WTC11 (cell line): ENCODE data around the gene PGGHG. TPM values are rescaled to one million over a fixed set of nuclear protein-coding genes. Genes with fewer than 3 reads are reported as not detected.
"Not testable (repeated sequence)": the region's sequence is repeated elsewhere in the genome, so short reads cannot be mapped to it uniquely, and the experiment has no call there.

ENCODE experiments used
- ATAC-seq: fragments of 200-7000 bp; cut with Tn5 transposase; 2 replicates; pipeline ENCODE4 v1.10.0; 2021; ENCODE audit warnings: mild to moderate bottlenecking, moderate library complexity
- CTCF ChIA-PET: fragments of 300-600 bp; sonication (Branson Sonifier 250); formaldehyde crosslinking; loops from one replicate; lab custom pipeline; 2021; ENCODE audit warnings: antibody characterized with exemption; lab: Charles Lee
- POLR2A ChIA-PET: fragments of 350-600 bp; sonication (Branson Sonifier 250); formaldehyde crosslinking; loops from one replicate; lab custom pipeline; 2021; ENCODE audit warnings: antibody characterized with exemption; lab: Charles Lee
- DNase-seq: peaks from one replicate; pipeline ENCODE4 v3.0.0; 2021; ENCODE audit warnings: low spot score
- H3K27ac Mint-ChIP-seq: 2 replicates; pipeline ENCODE4 v1.8.0; 2021; ENCODE audit warnings: mixed read lengths
- H3K27me3 Mint-ChIP-seq: 2 replicates; pipeline ENCODE4 v1.8.0; 2021; ENCODE audit warnings: low read depth, mild to moderate bottlenecking, moderate library complexity, mixed read lengths
- H3K36me3 Mint-ChIP-seq: 2 replicates; pipeline ENCODE4 v1.8.0; 2021; ENCODE audit warnings: mixed read lengths
- H3K4me1 Mint-ChIP-seq: 2 replicates; pipeline ENCODE4 v1.8.0; 2022; ENCODE audit warnings: mixed read lengths
- H3K4me3 Mint-ChIP-seq: 2 replicates; pipeline ENCODE4 v1.8.0; 2021; ENCODE audit warnings: mild to moderate bottlenecking, moderate library complexity, mixed read lengths
- H3K9me3 Mint-ChIP-seq: 2 replicates; pipeline ENCODE4 v1.8.0; 2021; ENCODE audit warnings: mixed read lengths
- ATF1 ChIP-seq: sonication (generic); formaldehyde crosslinking; IDR thresholded peaks from 2 replicates; pipeline ENCODE4 v1.8.1; 2023; ENCODE audit warnings: mild to moderate bottlenecking, moderate library complexity, missing genetic modification reagents
- CBFB ChIP-seq: sonication (generic); formaldehyde crosslinking; IDR thresholded peaks from 2 replicates; pipeline ENCODE4 v1.8.1; 2022; ENCODE audit warnings: mild to moderate bottlenecking, low read depth, missing genetic modification reagents
- CREM ChIP-seq: sonication (generic); formaldehyde crosslinking; IDR thresholded peaks from 2 replicates; pipeline ENCODE4 v1.8.1; 2022; ENCODE audit warnings: mild to moderate bottlenecking, missing genetic modification reagents, moderate library complexity
- ETV6 ChIP-seq: sonication (generic); formaldehyde crosslinking; IDR thresholded peaks from 2 replicates; pipeline ENCODE4 v1.8.1; 2022; ENCODE audit warnings: mild to moderate bottlenecking, missing genetic modification reagents
- FOXK1 ChIP-seq: sonication (generic); formaldehyde crosslinking; IDR thresholded peaks from 2 replicates; pipeline ENCODE4 v1.8.0; 2022; ENCODE audit warnings: mild to moderate bottlenecking, moderate library complexity, missing genetic modification reagents
- FOXP1 ChIP-seq: sonication (generic); formaldehyde crosslinking; IDR thresholded peaks from 2 replicates; pipeline ENCODE4 v1.8.0; 2022; ENCODE audit warnings: missing genetic modification reagents, mild to moderate bottlenecking, moderate library complexity, borderline replicate concordance
- GABPB1 ChIP-seq: sonication (generic); formaldehyde crosslinking; IDR thresholded peaks from 2 replicates; pipeline ENCODE4 v1.8.1; 2023; ENCODE audit warnings: mild to moderate bottlenecking, missing genetic modification reagents
- GRHL2 ChIP-seq: fragments of 250-450 bp; sonication (Bioruptor Pico); IDR thresholded peaks from 2 replicates; pipeline ENCODE4 v1.8.0; 2022; ENCODE audit warnings: mild to moderate bottlenecking, moderate library complexity; ENCODE audit not compliant: insufficient replicate concordance, severe bottlenecking
- GTF2I ChIP-seq: fragments of 250-450 bp; sonication (Bioruptor Pico); conservative IDR thresholded peaks from 2 replicates; pipeline ENCODE4 v1.4.0; 2021; ENCODE audit warnings: mild to moderate bottlenecking
- IRF1 ChIP-seq: sonication (generic); formaldehyde crosslinking; IDR thresholded peaks from 2 replicates; pipeline ENCODE4 v1.8.0; 2023; ENCODE audit warnings: missing genetic modification reagents
- KAT7 ChIP-seq: sonication (generic); formaldehyde crosslinking; IDR thresholded peaks from 2 replicates; pipeline ENCODE4 v1.8.1; 2023; ENCODE audit warnings: missing genetic modification reagents, mild to moderate bottlenecking, borderline replicate concordance
- MLX ChIP-seq: sonication (generic); formaldehyde crosslinking; IDR thresholded peaks from 2 replicates; pipeline ENCODE4 v1.8.1; 2023; ENCODE audit warnings: mild to moderate bottlenecking, missing genetic modification reagents, moderate library complexity
- MYBL2 ChIP-seq: sonication (generic); formaldehyde crosslinking; IDR thresholded peaks from 2 replicates; pipeline ENCODE4 v1.8.1; 2023; ENCODE audit warnings: mild to moderate bottlenecking, moderate library complexity, missing genetic modification reagents
- NR1H2 ChIP-seq: sonication (generic); formaldehyde crosslinking; IDR thresholded peaks from 2 replicates; pipeline ENCODE4 v1.9.0; 2021; ENCODE audit warnings: mild to moderate bottlenecking, moderate library complexity, missing genetic modification reagents
- NR2C2 ChIP-seq: sonication (generic); formaldehyde crosslinking; IDR thresholded peaks from 2 replicates; pipeline ENCODE4 v1.8.0; 2022; ENCODE audit warnings: mild to moderate bottlenecking, missing genetic modification reagents
- NR3C1 ChIP-seq: sonication (generic); formaldehyde crosslinking; conservative IDR thresholded peaks from 2 replicates; pipeline ENCODE4 v1.8.1; 2023; ENCODE audit warnings: low read depth, mild to moderate bottlenecking, missing genetic modification reagents
- PRRX2 ChIP-seq: fragments of 250-450 bp; sonication (Bioruptor Pico); IDR thresholded peaks from 2 replicates; pipeline ENCODE4 v1.8.0; 2021; ENCODE audit warnings: mild to moderate bottlenecking
- RORB ChIP-seq: fragments of 250-450 bp; sonication (Bioruptor Pico); IDR thresholded peaks from 2 replicates; pipeline ENCODE4 v1.9.0; 2021; ENCODE audit warnings: mild to moderate bottlenecking
- TCF7 ChIP-seq: sonication (generic); formaldehyde crosslinking; IDR thresholded peaks from 2 replicates; pipeline ENCODE4 v1.8.0; 2022; ENCODE audit warnings: mild to moderate bottlenecking, low read depth, missing genetic modification reagents, moderate library complexity
- TP53 ChIP-seq: sonication (generic); formaldehyde crosslinking; IDR thresholded peaks from 2 replicates; pipeline ENCODE4 v1.8.1; 2023; ENCODE audit warnings: mild to moderate bottlenecking, missing genetic modification reagents
- ZNF138 ChIP-seq: sonication (generic); formaldehyde crosslinking; conservative IDR thresholded peaks from 2 replicates; pipeline ENCODE4 v1.8.1; 2022; ENCODE audit warnings: mild to moderate bottlenecking, moderate library complexity, missing genetic modification reagents
- ZNF263 ChIP-seq: sonication (generic); formaldehyde crosslinking; IDR thresholded peaks from 2 replicates; pipeline ENCODE4 v1.8.1; 2022; ENCODE audit warnings: low read depth, mild to moderate bottlenecking, moderate library complexity, missing genetic modification reagents
- ZNF416 ChIP-seq: fragments of 250-450 bp; sonication (Bioruptor Pico); IDR thresholded peaks from 2 replicates; pipeline ENCODE4 v1.9.0; 2021; ENCODE audit warnings: mild to moderate bottlenecking, inconsistent platforms
- ZNF512 ChIP-seq: sonication (generic); formaldehyde crosslinking; IDR thresholded peaks from 2 replicates; pipeline ENCODE4 v1.8.1; 2022; ENCODE audit warnings: missing genetic modification reagents, borderline replicate concordance
- total RNA-seq: library from RNA; stranded (reverse); gene quantifications from 3 replicates; pipeline ENCODE4 v1.2.3, GENCODE V29; 2021
- TF ChIP-seq, protein P1 (sequence below): sonication (generic); formaldehyde crosslinking; IDR thresholded peaks from 2 replicates; pipeline ENCODE4 v1.8.1; 2023; ENCODE audit warnings: mild to moderate bottlenecking, moderate library complexity, missing genetic modification reagents
- TF ChIP-seq, protein P2 (sequence below): sonication (generic); formaldehyde crosslinking; IDR thresholded peaks from 2 replicates; pipeline ENCODE4 v1.8.0; 2023; ENCODE audit warnings: mild to moderate bottlenecking, missing genetic modification reagents

Gene PGGHG
- total RNA-seq, 1 experiment from 2014 or later: 74.9 TPM

- TF ChIP-seq ZNF263 (CRISPR knock-in tag): no peak
- no peak for TF ChIP-seq TP53 (CRISPR knock-in tag)
- no peak for TF ChIP-seq MYBL2 (CRISPR knock-in tag)
- no peak for TF ChIP-seq ETV6 (CRISPR knock-in tag)
- TF ChIP-seq NR1H2 (CRISPR knock-in tag): no peak
- no peak for TF ChIP-seq IRF1 (CRISPR knock-in tag)
- no peak for TF ChIP-seq RORB
- TF ChIP-seq ZNF512 (CRISPR knock-in tag): no peak
- no peak for TF ChIP-seq GTF2I (CRISPR knock-in tag)
- no peak for TF ChIP-seq FOXP1 (CRISPR knock-in tag)
- no peak for TF ChIP-seq PRRX2 (CRISPR knock-in tag)
- TF ChIP-seq ZNF416 (CRISPR knock-in tag): no peak
- TF ChIP-seq NR3C1: no peak
- no peak for TF ChIP-seq ZNF138 (CRISPR knock-in tag)
Measured at GRCh38 chr11:285894-286220, 3.1 kb upstream of the PGGHG start (continued).

DNA sequence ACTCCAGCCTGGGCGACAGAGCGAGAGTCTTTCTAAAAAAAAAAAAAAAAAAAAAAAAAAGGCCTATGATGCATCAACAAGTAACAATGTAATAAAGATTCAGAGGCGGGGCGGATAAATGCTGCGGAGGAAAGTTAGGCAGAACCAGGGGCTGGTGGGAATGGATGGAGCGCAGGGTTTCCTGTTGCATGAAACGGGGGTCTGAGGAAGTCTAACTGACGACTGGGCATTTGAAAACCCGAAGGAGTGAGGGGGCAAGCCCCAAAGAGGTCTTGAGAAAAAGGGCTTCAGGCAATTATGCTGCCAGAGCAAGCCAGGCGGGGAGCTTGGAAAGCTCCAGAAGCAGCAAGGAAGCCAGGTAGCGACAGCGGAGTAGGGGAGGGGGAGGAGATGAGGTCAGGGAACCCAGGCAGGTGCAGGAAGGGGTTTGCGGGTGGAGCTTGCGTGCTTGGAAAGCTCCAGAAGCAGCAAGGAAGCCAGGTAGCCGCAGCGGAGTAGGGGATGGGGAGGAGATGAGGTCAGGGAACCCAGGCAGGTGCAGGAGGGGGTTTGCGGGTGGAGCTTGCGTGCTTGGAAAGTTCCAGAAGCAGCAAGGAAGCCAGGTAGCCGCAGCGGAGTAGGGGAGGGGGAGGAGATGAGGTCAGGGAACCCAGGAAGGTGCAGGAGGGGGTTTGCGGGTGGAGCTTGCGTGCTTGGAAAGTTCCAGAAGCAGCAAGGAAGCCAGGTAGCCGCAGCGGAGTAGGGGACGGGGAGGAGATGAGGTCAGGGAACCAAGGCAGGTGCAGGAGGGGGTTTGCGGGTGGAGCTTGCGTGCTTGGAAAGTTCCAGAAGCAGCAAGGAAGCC lies 1.7 kb upstream of the PGGHG start:
- POLR2A ChIA-PET: interaction anchor here (0.6 to 0.8 kb wide), 2 partner anchors 39 to 50 kb away, joined by 4 to 5 read pairs; no protein-coding TSS in a partner anchor
- H3K27ac Mint-ChIP-seq, ATAC-seq, H3K36me3 Mint-ChIP-seq, H3K9me3 Mint-ChIP-seq: not testable (repeated sequence)
- DNase-seq: peak; percentile 46
- peaks cover 55% of the 10 kb centered on the region for H3K4me1 Mint-ChIP-seq
- CTCF ChIA-PET: interaction anchor here (0.9 to 1.6 kb wide), 3 partner anchors 19 to 37 kb away, joined by 3 to 13 read pairs (median 4); no protein-coding TSS in a partner anchor
- peaks cover 31% of the 10 kb centered on the region for H3K27me3 Mint-ChIP-seq
- H3K4me3 Mint-ChIP-seq: peak overlapping the region; percentile 75

DNA sequence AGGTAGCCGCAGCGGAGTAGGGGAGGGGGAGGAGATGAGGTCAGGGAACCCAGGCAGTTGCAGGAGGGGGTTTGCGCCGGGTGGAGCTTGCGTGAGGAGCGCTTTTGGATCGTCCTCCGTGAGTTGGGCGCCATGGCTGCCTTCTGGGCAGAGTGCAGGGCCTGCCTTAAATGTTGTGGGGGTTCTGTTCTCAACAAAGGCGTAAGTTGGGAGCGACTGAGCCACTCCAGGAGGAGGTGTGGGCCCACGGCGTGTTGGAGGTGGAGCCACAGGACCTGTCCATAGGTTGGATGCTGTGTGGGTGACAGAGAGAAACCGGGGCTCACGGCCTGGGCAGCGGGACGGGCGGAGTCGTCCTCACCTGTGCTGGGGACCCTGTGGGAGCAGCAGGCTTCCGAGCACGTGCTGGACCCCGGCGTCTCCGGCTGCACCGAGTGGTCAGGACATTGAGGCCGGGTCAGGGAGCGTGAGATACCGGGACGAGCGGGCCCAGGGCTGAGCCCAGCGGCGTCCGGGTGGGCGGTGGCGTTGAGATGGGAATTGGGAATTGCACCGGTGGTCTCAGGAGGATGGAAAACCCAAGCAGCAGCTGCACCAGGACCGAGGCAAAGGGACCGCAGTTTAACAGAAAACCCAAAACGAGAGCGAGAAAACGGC lies 977 bp upstream of the PGGHG start:
- no peaks in the 10 kb centered on the region for H3K9me3 Mint-ChIP-seq
- ATAC-seq: no peak; the same call in 1 of the 2 replicates
- peaks cover 13% of the 10 kb centered on the region; the same call in 1 of the 2 replicates for H3K36me3 Mint-ChIP-seq
- DNase-seq: peak; percentile 42
- peaks cover 49% of the 10 kb centered on the region for H3K4me1 Mint-ChIP-seq
- peaks cover 25% of the 10 kb centered on the region for H3K27me3 Mint-ChIP-seq
- POLR2A ChIA-PET: interaction anchor here (0.6 to 0.8 kb wide), 2 partner anchors 40 to 49 kb away, joined by 4 to 5 read pairs; no protein-coding TSS in a partner anchor
- CTCF ChIA-PET: interaction anchor here (0.9 to 4.8 kb wide), 5 partner anchors 18 to 37 kb away, joined by 3 to 34 read pairs (median 13); no protein-coding TSS in a partner anchor
- peak overlapping the region; percentile 75 for H3K4me3 Mint-ChIP-seq
- H3K27ac Mint-ChIP-seq: peak overlapping the region; percentile 32; the same call in 1 of the 2 replicates
- no peak for TF ChIP-seq NR2C2 (CRISPR knock-in tag)
- no peak for TF ChIP-seq CREM (CRISPR knock-in tag)
- TF ChIP-seq FOXK1 (CRISPR knock-in tag): no peak
- TF ChIP-seq CBFB (CRISPR knock-in tag): no peak
- no peak for TF ChIP-seq TCF7 (CRISPR knock-in tag)
- TF ChIP-seq MLX (CRISPR knock-in tag): no peak
- TF ChIP-seq, protein P1, sequence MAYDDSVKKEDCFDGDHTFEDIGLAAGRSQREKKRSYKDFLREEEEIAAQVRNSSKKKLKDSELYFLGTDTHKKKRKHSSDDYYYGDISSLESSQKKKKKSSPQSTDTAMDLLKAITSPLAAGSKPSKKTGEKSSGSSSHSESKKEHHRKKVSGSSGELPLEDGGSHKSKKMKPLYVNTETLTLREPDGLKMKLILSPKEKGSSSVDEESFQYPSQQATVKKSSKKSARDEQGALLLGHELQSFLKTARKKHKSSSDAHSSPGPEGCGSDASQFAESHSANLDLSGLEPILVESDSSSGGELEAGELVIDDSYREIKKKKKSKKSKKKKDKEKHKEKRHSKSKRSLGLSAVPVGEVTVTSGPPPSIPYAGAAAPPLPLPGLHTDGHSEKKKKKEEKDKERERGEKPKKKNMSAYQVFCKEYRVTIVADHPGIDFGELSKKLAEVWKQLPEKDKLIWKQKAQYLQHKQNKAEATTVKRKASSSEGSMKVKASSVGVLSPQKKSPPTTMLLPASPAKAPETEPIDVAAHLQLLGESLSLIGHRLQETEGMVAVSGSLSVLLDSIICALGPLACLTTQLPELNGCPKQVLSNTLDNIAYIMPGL (CRISPR knock-in tag): no peak
- TF ChIP-seq GRHL2: no peak
- no peak for TF ChIP-seq ATF1 (CRISPR knock-in tag)
- no peak for TF ChIP-seq GABPB1 (CRISPR knock-in tag)
- TF ChIP-seq, protein P2, sequence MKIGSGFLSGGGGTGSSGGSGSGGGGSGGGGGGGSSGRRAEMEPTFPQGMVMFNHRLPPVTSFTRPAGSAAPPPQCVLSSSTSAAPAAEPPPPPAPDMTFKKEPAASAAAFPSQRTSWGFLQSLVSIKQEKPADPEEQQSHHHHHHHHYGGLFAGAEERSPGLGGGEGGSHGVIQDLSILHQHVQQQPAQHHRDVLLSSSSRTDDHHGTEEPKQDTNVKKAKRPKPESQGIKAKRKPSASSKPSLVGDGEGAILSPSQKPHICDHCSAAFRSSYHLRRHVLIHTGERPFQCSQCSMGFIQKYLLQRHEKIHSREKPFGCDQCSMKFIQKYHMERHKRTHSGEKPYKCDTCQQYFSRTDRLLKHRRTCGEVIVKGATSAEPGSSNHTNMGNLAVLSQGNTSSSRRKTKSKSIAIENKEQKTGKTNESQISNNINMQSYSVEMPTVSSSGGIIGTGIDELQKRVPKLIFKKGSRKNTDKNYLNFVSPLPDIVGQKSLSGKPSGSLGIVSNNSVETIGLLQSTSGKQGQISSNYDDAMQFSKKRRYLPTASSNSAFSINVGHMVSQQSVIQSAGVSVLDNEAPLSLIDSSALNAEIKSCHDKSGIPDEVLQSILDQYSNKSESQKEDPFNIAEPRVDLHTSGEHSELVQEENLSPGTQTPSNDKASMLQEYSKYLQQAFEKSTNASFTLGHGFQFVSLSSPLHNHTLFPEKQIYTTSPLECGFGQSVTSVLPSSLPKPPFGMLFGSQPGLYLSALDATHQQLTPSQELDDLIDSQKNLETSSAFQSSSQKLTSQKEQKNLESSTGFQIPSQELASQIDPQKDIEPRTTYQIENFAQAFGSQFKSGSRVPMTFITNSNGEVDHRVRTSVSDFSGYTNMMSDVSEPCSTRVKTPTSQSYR (CRISPR knock-in tag): 0 out of 2 replicates have a peak, but pooled peaks have one; percentile 16
- TF ChIP-seq KAT7 (CRISPR knock-in tag): no peak
